K562 (cell line): ENCODE data around the gene NUDT12. TPM values are rescaled to one million over a fixed set of nuclear protein-coding genes. Genes with fewer than 3 reads are reported as not detected.

Source experiments
- ADNP ChIP-seq: fragments of 200-800 bp; sonication (Bioruptor generic); IDR thresholded peaks from 2 replicates; pipeline ENCODE4 v1.6.1; 2016; ENCODE audit warnings: missing genetic modification characterization, missing compliant biosample characterization
- BMI1 ChIP-seq: fragments of 150-350 bp; IDR thresholded peaks from 2 replicates; pipeline ENCODE4 v1.6.1; 2014; ENCODE audit warnings: low read length
- CAMTA2 ChIP-seq: fragments of 250-450 bp; sonication (Bioruptor Pico); conservative IDR thresholded peaks from 2 replicates; pipeline ENCODE4 v1.5.1; 2022
- CREB3L1 ChIP-seq: fragments of 450-650 bp; IDR thresholded peaks from 2 replicates; pipeline ENCODE4 v1.6.1; 2014; ENCODE audit warnings: low read depth, mild to moderate bottlenecking, moderate library complexity, borderline replicate concordance
- KLF16 ChIP-seq: IDR thresholded peaks from 2 replicates; pipeline ENCODE4 v1.6.1; 2016; ENCODE audit warnings: antibody characterized with exemption
- MTA3 ChIP-seq: fragments of 450-650 bp; formaldehyde crosslinking; IDR thresholded peaks from 2 replicates; pipeline ENCODE4 v1.6.1; 2017; ENCODE audit warnings: mild to moderate bottlenecking, borderline replicate concordance
- NCOA1 ChIP-seq: fragments of 450-650 bp; IDR thresholded peaks from 2 replicates; pipeline ENCODE4 v1.6.1; 2016; ENCODE audit warnings: low read depth
- NCOA6 ChIP-seq: fragments of 450-650 bp; IDR thresholded peaks from 2 replicates; pipeline ENCODE4 v1.6.1; 2017; ENCODE audit warnings: mild to moderate bottlenecking
- OTX1 ChIP-seq: fragments of 450-650 bp; formaldehyde crosslinking; IDR thresholded peaks from 2 replicates; pipeline ENCODE4 v1.4.0; 2022; ENCODE audit warnings: mild to moderate bottlenecking
- POLR2AphosphoS5 ChIP-seq: IDR thresholded peaks from 2 replicates; pipeline ENCODE4 v1.6.1; 2011; ENCODE audit warnings: mild to moderate bottlenecking, low read depth, low read length, moderate library complexity; ENCODE audit not compliant: control insufficient read depth, insufficient read depth
- POLR2B ChIP-seq: fragments of 450-650 bp; IDR thresholded peaks from 2 replicates; pipeline ENCODE4 v1.6.1; 2018; ENCODE audit warnings: low read depth; ENCODE audit not compliant: partially characterized antibody
- RBBP5 ChIP-seq: fragments of 200-600 bp; sonication (generic); IDR thresholded peaks from 2 replicates; pipeline ENCODE4 v1.6.1; 2012; ENCODE audit warnings: borderline replicate concordance, mild to moderate bottlenecking, low read length, control low read depth, inconsistent platforms; ENCODE audit not compliant: insufficient read depth, poor library complexity, severe bottlenecking
- RBFOX2 ChIP-seq: fragments of 200-400 bp; formaldehyde crosslinking; IDR thresholded peaks from 2 replicates; pipeline ENCODE4 v1.6.1; 2017; ENCODE audit warnings: low read depth, mild to moderate bottlenecking, low read length, moderate library complexity
- RBM15 ChIP-seq: fragments of 200-400 bp; formaldehyde crosslinking; IDR thresholded peaks from 2 replicates; pipeline ENCODE4 v1.6.1; 2018; ENCODE audit warnings: mild to moderate bottlenecking, low read length, moderate library complexity; ENCODE audit not compliant: insufficient read depth
- SP1 ChIP-seq: sonication (generic); formaldehyde crosslinking; IDR thresholded peaks from 2 replicates; pipeline ENCODE4 v1.8.1; 2022; ENCODE audit warnings: mild to moderate bottlenecking, missing genetic modification reagents
- SREBF1 ChIP-seq: fragments of 150-350 bp; IDR thresholded peaks from 2 replicates; pipeline ENCODE4 v1.6.1; 2014; ENCODE audit warnings: antibody characterized with exemption, low read depth, low read length, borderline replicate concordance
- ZBTB8A ChIP-seq: fragments of 450-650 bp; IDR thresholded peaks from 2 replicates; pipeline ENCODE4 v1.6.1; 2018; ENCODE audit warnings: mild to moderate bottlenecking, moderate library complexity; ENCODE audit not compliant: partially characterized antibody
- ZBTB9 ChIP-seq: fragments of 450-650 bp; formaldehyde crosslinking; IDR thresholded peaks from 2 replicates; pipeline ENCODE4 v1.4.0; 2020; ENCODE audit warnings: mild to moderate bottlenecking, moderate library complexity
- ZC3H8 ChIP-seq: fragments of 450-650 bp; IDR thresholded peaks from 2 replicates; pipeline ENCODE4 v1.6.1; 2017
- ZNF280B ChIP-seq: fragments of 250-450 bp; sonication (Bioruptor Pico); IDR thresholded peaks from 2 replicates; pipeline ENCODE4 v1.5.1; 2021; ENCODE audit warnings: mild to moderate bottlenecking
- ZNF76 ChIP-seq: fragments of 250-450 bp; sonication (Bioruptor Pico); IDR thresholded peaks from 2 replicates; pipeline ENCODE4 v1.4.0; 2020; ENCODE audit warnings: mild to moderate bottlenecking, moderate library complexity, borderline replicate concordance
- polyA plus RNA-seq, 8 experiments: library from polyadenylated mRNA; depleted of rRNA in 4 of 8; stranded (reverse) in 5 of 8; unstranded in 3 of 8; fragments of >200 nt; fragmentation: Nextera tagmentation in 2 of 8; fragmentation: Illumina TruSeq in 1 of 8; extraction: Ambion mirVana in 2 of 8; extraction: Trizol in 1 of 8; gene quantifications; 2 replicates each; pipeline versions ENCODE4 v1.2.1 to v1.2.3, GENCODE V29; 2011 to 2014; ENCODE audit warnings: inconsistent platforms in 1 of 8, missing spikeins in 1 of 8
- total RNA-seq, 7 experiments: library from RNA; depleted of rRNA in 6 of 7; stranded (reverse); fragments of >200 nt in 6 of 7; fragmentation: Illumina TruSeq in 2 of 7; extraction: Trizol in 2 of 7; gene quantifications; 2 replicates each; pipeline versions ENCODE4 v1.2.1 to v1.2.3, GENCODE V29; 2011 to 2021; ENCODE audit warnings: low replicate concordance in 1 of 7

The NUDT12 gene
- total and polyA plus RNA-seq, 9 of the 15 experiments (the other 6 are each of a cell fraction or from before 2014, with no cell fraction given), result 10.9 to 27.2 (median 18.5) TPM

GRCh38 chr5:103562453-103563157 is at the start of gene NUDT12 (continued):
- TF ChIP-seq POLR2AphosphoS5 (peak; percentile 43), RBM15 (no peak), ZBTB9 (no peak), ZC3H8 (no peak), OTX1 (CRISPR knock-in tag) (no peak), MTA3 (no peak; the same call in 1 of the 2 replicates), RBFOX2 (peak; percentile 85), ZBTB8A (no peak), ZNF76 (no peak), ZNF280B (CRISPR knock-in tag) (no peak), NCOA1 (peak; percentile 61; the same call in 1 of the 2 replicates), SREBF1 (no peak), SP1 (CRISPR knock-in tag) (0 out of 2 replicates have a peak, but pooled peaks have one; percentile 35), CREB3L1 (peak; percentile 58; the same call in 1 of the 2 replicates), ADNP (tag) (no peak), KLF16 (no peak), RBBP5 (peak; percentile 70), BMI1 (no peak), POLR2B (peak; percentile 64), CAMTA2 (no peak), NCOA6 (no peak)
